Activated T-helper 1 cell treated with anti-CD3 and anti-CD28 coated beads, Interleukin-12 subunit alpha, Interleukin-12 subunit beta, Interleukin-2, Interleukin-4 antibody, amounts not matched to agents 30 ng/mL and 10 ng/mL and 1 ng/mL, durations not matched to agents 14 hours and 24 hours and 36 hours (primary cell): ENCODE data around the gene SLC66A1. TPM values are rescaled to one million over a fixed set of nuclear protein-coding genes. Genes with fewer than 3 reads are reported as not detected.
A peak's percentile ranks its signal among the peaks of the same experiment; 100 is the strongest.

Experiments used
- DNase-seq: peaks from one replicate; pipeline ENCODE4 v3.0.0; 2021; ENCODE audit warnings: low spot score
- H3K27ac Mint-ChIP-seq: one replicate; pipeline ENCODE4 v1.8.0; 2021; ENCODE audit warnings: mild to moderate bottlenecking, mixed read lengths
- H3K27me3 Mint-ChIP-seq: one replicate; pipeline ENCODE4 v1.8.0; 2022; ENCODE audit warnings: mild to moderate bottlenecking, moderate library complexity, mixed read lengths; ENCODE audit not compliant: insufficient read depth
- H3K36me3 Mint-ChIP-seq: one replicate; pipeline ENCODE4 v1.8.0; 2021; ENCODE audit warnings: low read depth, mixed read lengths
- H3K4me1 Mint-ChIP-seq: one replicate; pipeline ENCODE4 v1.8.0; 2021; ENCODE audit warnings: low read depth, mixed read lengths
- H3K4me3 Mint-ChIP-seq: one replicate; pipeline ENCODE4 v1.8.0; 2021; ENCODE audit warnings: mild to moderate bottlenecking, moderate library complexity, mixed read lengths
- H3K9me3 Mint-ChIP-seq: one replicate; pipeline ENCODE4 v1.8.0; 2021; ENCODE audit warnings: mixed read lengths
- intact Hi-C: fragments of 100-400 bp; cut with micrococcal nuclease; formaldehyde crosslinking; loops from one replicate; pipeline ENCODE4 v1.15.1; 2024
- total RNA-seq: library from RNA; stranded (reverse); gene quantifications from 2 replicates; pipeline ENCODE4 v1.2.3, GENCODE V29; 2022

The SLC66A1 gene
- total RNA-seq, 1 donor from 2014 or later: 12.0 TPM

DNA sequence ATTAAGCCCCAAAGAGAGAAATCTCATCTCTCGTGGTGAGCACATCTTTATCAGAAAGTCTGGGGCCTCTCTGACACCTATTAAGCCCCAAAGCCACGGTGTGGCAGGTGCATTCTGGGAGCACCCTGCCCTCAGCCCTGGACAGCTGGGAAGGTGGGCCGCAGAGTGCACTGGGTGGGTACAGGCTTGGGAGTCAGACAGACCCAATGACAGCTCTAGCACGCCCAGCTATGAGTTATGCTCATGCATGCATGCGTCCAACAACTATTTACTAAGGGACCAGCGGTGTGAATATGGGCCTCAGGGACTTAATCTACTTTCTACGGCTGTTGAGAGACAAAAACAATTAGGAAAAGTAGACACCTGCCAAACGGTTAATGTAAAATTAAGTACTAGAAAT, 46.6 kb downstream of the SLC66A1 start:
- DNase-seq: no peak
- Mint-ChIP-seq H3K27ac (no peak overlapping the region), H3K36me3 (peaks cover 20% of the 10 kb centered on the region), H3K4me3 (no peak overlapping the region), H3K4me1 (peaks cover 17% of the 10 kb centered on the region), H3K27me3 (no peaks in the 10 kb centered on the region), H3K9me3 (no peaks in the 10 kb centered on the region)
- intact Hi-C loops: no loop called here

DNA sequence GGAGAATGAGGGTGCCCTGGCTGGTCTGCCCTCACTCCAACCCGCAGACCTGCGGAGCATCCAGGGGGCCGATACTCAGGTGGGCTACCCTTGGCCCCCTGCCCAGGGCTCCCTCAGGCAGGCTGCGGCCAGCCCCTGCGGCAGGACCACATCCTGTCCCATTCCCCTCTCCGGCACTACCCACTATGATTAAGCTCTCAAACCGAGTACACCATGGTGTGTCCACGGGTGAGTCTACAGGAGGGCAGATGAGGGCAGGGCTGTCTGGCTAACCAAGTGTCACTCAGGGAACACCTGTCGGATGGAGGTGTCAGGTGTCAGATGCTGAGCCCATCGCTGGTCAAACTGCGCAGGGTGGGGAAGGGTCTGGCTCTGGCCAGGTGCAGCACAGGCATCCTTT, 47.2 kb downstream of the SLC66A1 start:
- no peaks in the 10 kb centered on the region for H3K9me3 Mint-ChIP-seq
- intact Hi-C loops: no loop called here
- no peaks in the 10 kb centered on the region for H3K27me3 Mint-ChIP-seq
- H3K36me3 Mint-ChIP-seq: peaks cover 18% of the 10 kb centered on the region
- no peak for DNase-seq
- H3K4me1 Mint-ChIP-seq: peaks cover 17% of the 10 kb centered on the region
- H3K4me3 Mint-ChIP-seq: no peak overlapping the region
- H3K27ac Mint-ChIP-seq: no peak overlapping the region

DNA sequence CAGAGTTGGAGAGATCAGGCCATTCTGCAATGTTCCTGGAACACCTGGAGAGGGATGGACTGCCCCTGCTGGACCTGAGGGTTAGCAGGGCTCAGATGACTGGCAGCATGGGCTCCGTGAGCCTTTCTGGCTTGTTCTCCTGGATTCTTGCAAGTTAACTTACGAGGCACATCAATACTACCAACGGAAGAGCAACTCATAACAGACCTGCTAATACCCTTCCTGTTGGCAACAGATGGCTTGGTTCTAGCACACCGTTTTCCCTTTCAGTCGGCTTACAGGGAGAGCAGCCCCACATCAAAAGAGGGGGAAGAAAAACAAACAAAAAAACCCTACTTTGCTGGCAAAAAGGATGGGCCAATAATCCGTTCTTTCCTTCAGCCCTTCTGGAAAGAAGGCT, 47.9 kb downstream of the SLC66A1 start:
- Mint-ChIP-seq H3K27me3 (no peaks in the 10 kb centered on the region), H3K4me3 (no peak overlapping the region), H3K4me1 (peaks cover 17% of the 10 kb centered on the region), H3K9me3 (no peaks in the 10 kb centered on the region), H3K36me3 (peaks cover 17% of the 10 kb centered on the region), H3K27ac (no peak overlapping the region)
- intact Hi-C loops: no loop called here
- no peak for DNase-seq

GRCh38 chr1:19360432-19360831, 48.3 kb downstream of the SLC66A1 start:
- no peaks in the 10 kb centered on the region for H3K27me3 Mint-ChIP-seq
- peaks cover 16% of the 10 kb centered on the region for H3K36me3 Mint-ChIP-seq
- intact Hi-C loops: no loop called here
- peaks cover 17% of the 10 kb centered on the region for H3K4me1 Mint-ChIP-seq
- no peaks in the 10 kb centered on the region for H3K9me3 Mint-ChIP-seq
- H3K27ac Mint-ChIP-seq: no peak overlapping the region
- no peak for DNase-seq
- no peak overlapping the region for H3K4me3 Mint-ChIP-seq

DNA sequence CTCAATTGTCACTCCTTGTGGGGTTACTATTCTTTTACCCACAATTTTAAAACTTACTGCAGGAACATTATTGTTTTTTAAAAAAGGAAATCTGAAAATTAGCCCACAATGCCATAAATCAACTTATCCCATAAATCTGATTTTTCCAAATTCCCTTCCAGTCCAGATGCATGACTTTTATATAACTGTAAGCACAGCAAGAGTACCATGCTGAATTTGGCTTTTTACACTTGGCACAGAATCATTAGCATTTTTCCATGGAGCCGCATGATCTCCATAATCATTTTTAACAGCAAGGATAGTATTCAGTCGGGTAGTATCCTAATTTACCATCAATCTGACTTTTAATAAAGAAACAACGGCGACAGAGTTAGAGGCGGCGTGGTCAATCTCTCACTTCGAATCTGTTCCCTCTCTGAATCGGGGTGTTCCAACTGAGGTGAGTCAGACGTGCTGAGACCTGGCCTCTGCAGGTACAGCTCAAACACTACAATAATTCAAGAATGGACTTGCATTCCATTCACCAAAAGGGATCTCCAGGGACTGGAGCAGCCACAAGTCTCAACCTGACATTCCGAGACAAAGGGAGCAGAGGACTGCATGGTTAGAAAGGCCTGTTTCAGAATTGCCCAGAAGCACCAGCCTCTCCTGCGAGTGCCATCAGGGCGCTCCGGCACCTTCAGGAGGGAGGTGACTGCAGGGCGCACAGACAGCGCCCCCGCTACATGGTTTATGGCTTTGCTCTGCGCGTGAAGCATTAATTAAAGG, 48.9 kb downstream of the SLC66A1 start:
- Mint-ChIP-seq H3K4me1 (peaks cover 17% of the 10 kb centered on the region), H3K9me3 (no peaks in the 10 kb centered on the region), H3K4me3 (no peak overlapping the region), H3K36me3 (peaks cover 12% of the 10 kb centered on the region), H3K27ac (no peak overlapping the region), H3K27me3 (no peaks in the 10 kb centered on the region)
- intact Hi-C loops: no loop called here
- no peak for DNase-seq

- H3K4me1 Mint-ChIP-seq: peaks cover 17% of the 10 kb centered on the region
- H3K36me3 Mint-ChIP-seq: peaks cover 11% of the 10 kb centered on the region
- no peak overlapping the region for H3K27ac Mint-ChIP-seq
- intact Hi-C loops: no loop called here
- DNase-seq: no peak
- no peak overlapping the region for H3K4me3 Mint-ChIP-seq
- no peaks in the 10 kb centered on the region for H3K9me3 Mint-ChIP-seq
- no peaks in the 10 kb centered on the region for H3K27me3 Mint-ChIP-seq
Measured at GRCh38 chr1:19361611-19362147, 49.6 kb downstream of the SLC66A1 start.

GRCh38 chr1:19363536-19364152, 51.5 kb downstream of the SLC66A1 start:
- H3K9me3 Mint-ChIP-seq: no peaks in the 10 kb centered on the region
- H3K27me3 Mint-ChIP-seq: no peaks in the 10 kb centered on the region
- no peak for DNase-seq
- no peak overlapping the region for H3K4me3 Mint-ChIP-seq
- H3K4me1 Mint-ChIP-seq: peaks cover 17% of the 10 kb centered on the region
- peaks cover 6% of the 10 kb centered on the region for H3K36me3 Mint-ChIP-seq
- intact Hi-C loops: no loop called here
- no peak overlapping the region for H3K27ac Mint-ChIP-seq

DNA sequence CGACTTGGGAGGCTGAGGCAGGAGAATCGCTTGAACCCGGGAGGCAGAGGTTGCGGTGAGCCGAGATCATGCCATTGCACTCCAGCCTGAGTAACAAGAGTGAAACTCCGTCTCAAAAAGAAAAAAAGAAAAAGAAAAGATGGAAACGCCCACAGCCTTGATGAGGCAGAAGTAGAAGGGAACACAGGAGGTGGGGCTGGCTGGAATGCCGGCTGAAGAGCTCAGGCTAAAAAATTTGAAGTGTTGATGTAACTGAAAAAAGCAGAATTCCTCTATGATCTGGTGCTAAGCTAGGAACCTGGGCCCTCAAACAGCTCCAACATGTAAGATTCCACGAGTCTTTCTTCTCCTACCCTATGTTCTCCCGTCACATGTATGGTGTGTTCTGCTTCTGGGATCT, 53.6 kb downstream of the SLC66A1 start:
- Mint-ChIP-seq H3K9me3 (no peaks in the 10 kb centered on the region), H3K4me1 (peaks cover 7% of the 10 kb centered on the region), H3K4me3 (no peak overlapping the region), H3K27ac (no peak overlapping the region), H3K27me3 (no peaks in the 10 kb centered on the region), H3K36me3 (peaks cover 6% of the 10 kb centered on the region)
- DNase-seq: no peak
- intact Hi-C loops: no loop called here

GRCh38 chr1:19366599-19367536, 54.7 kb downstream of the SLC66A1 start:
- no peaks in the 10 kb centered on the region for H3K27me3 Mint-ChIP-seq
- no peak overlapping the region for H3K4me3 Mint-ChIP-seq
- no peaks in the 10 kb centered on the region for H3K9me3 Mint-ChIP-seq
- H3K4me1 Mint-ChIP-seq: no peaks in the 10 kb centered on the region
- intact Hi-C loops: no loop called here
- H3K36me3 Mint-ChIP-seq: peaks cover 6% of the 10 kb centered on the region
- H3K27ac Mint-ChIP-seq: peak overlapping the region; percentile 73
- no peak for DNase-seq

DNA sequence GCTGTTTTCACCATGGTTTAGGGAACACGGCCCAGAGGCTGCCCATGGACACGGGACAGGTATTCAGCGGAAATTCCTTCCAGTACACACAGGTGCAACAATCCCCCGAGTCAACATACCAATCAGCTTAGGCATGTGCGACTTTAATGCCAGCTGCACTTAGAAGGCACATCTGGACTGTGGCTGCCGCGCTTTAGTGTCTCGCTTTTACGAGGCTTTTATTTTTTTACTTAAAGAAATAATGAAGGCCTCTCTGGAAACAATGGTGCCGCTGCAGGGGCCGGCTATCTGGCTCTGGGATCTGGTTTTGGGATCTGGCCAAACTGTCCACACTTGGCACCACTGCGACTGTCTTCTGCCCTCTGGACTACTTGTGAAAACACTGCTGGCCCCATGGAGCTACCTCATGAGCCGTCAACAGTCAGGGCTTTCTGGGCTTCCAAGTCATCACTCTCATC, 55.5 kb downstream of the SLC66A1 start:
- H3K27ac Mint-ChIP-seq: no peak overlapping the region
- H3K4me3 Mint-ChIP-seq: no peak overlapping the region
- peaks cover 6% of the 10 kb centered on the region for H3K36me3 Mint-ChIP-seq
- no peaks in the 10 kb centered on the region for H3K9me3 Mint-ChIP-seq
- no peaks in the 10 kb centered on the region for H3K4me1 Mint-ChIP-seq
- no peak for DNase-seq
- H3K27me3 Mint-ChIP-seq: no peaks in the 10 kb centered on the region
- intact Hi-C loops: no loop called here

- H3K4me1 Mint-ChIP-seq: no peaks in the 10 kb centered on the region
- no peaks in the 10 kb centered on the region for H3K9me3 Mint-ChIP-seq
- no peak overlapping the region for H3K27ac Mint-ChIP-seq
- intact Hi-C loops: no loop called here
- H3K4me3 Mint-ChIP-seq: no peak overlapping the region
- H3K27me3 Mint-ChIP-seq: no peaks in the 10 kb centered on the region
- peaks cover 6% of the 10 kb centered on the region for H3K36me3 Mint-ChIP-seq
- no peak for DNase-seq
Measured at GRCh38 chr1:19368050-19368449, 55.9 kb downstream of the SLC66A1 start.

DNA sequence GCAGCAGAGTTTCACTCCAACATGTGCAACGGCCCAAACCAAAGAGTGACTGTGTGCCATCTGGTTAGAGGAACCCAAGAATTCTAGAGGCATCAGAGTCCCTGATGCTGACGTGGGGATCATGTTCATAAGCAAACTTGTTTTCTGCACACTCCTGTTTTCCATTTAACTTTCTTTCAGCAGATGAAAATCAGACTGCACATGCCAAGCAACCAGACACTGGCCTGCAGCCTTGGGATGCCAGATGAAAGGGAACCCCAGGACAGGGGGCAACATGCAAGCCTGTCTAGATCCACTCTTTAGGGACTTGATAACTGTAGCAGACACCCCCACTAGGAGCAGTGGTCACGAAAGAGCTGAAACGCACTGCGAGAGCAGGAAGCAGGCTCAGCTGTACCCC, 56.8 kb downstream of the SLC66A1 start:
- no peaks in the 10 kb centered on the region for H3K27me3 Mint-ChIP-seq
- H3K27ac Mint-ChIP-seq: no peak overlapping the region
- no peak for DNase-seq
- H3K9me3 Mint-ChIP-seq: no peaks in the 10 kb centered on the region
- H3K36me3 Mint-ChIP-seq: peaks cover 4% of the 10 kb centered on the region
- H3K4me1 Mint-ChIP-seq: no peaks in the 10 kb centered on the region
- intact Hi-C loops: no loop called here
- no peak overlapping the region for H3K4me3 Mint-ChIP-seq
